Thyroid gland (tissue), 4 donors: ENCODE data around the gene COL4A4. TPM values are rescaled to one million over a fixed set of nuclear protein-coding genes. Genes with fewer than 3 reads are reported as not detected.
"Not testable (repeated sequence)": the region's sequence is repeated elsewhere in the genome, so short reads cannot be mapped to it uniquely, and the experiment has no call there.

ENCODE experiments used
- DNase-seq, 2 donors: peaks; one replicate each; pipeline ENCODE4 v3.0.0-alpha.2; 2019
- H3K27ac ChIP-seq, 3 donors: fragments of 200-600 bp; sonication (generic); 1 replicate in 2 of 3; 2 replicates in 1 of 3; pipeline ENCODE4 v1.5.1; 2016 to 2019; ENCODE audit warnings: mild to moderate bottlenecking in 1 of 3, moderate library complexity in 1 of 3
- H3K27me3 ChIP-seq: fragments of 200-600 bp; sonication (generic); one replicate; pipeline ENCODE4 v1.5.1; 2019
- H3K36me3 ChIP-seq, 2 donors: fragments of 200-600 bp; sonication (generic); one replicate each; pipeline ENCODE4 v1.5.1; 2016 to 2019
- H3K4me1 ChIP-seq, 2 donors: fragments of 200-600 bp; sonication (generic); one replicate each; pipeline ENCODE4 v1.5.1; 2017 to 2019
- H3K4me3 ChIP-seq, 3 donors: fragments of 200-600 bp; sonication (generic); replicated peaks in 1 of 3; 1 replicate in 2 of 3; 2 replicates in 1 of 3; pipeline ENCODE4 v1.5.1; 2016; ENCODE audit warnings: mild to moderate bottlenecking in 1 of 3
- H3K9me3 ChIP-seq: fragments of 200-600 bp; sonication (generic); one replicate; pipeline ENCODE4 v1.5.1; 2017
- POLR2A ChIP-seq, 2 donors: fragments of 450-650 bp; IDR thresholded peaks; one replicate each; pipeline ENCODE4 v1.6.1; 2017; ENCODE audit warnings: antibody characterized with exemption in 2 of 2, mild to moderate bottlenecking in 2 of 2, moderate library complexity in 1 of 2
- WGBS, 2 donors: methylation state at CpG; one replicate each; pipeline ENCODE4 v1.1.5; 2017; 5-methylcytosine and 5-hydroxymethylcytosine counted together
- intact Hi-C: fragments of 100-400 bp; cut with DNase I; formaldehyde crosslinking; loops from one replicate; pipeline ENCODE4 v1.15.1; 2023
- total RNA-seq, 4 donors: library from RNA; depleted of rRNA; stranded (reverse); fragments of >200 nt; gene quantifications; one replicate each; pipeline ENCODE4 v1.2.3, GENCODE V29; 2016
- TF ChIP-seq, protein P1 (sequence below), 6 experiments: fragments of 200-600 bp in 3 of 6; fragments of 450-650 bp in 3 of 6; sonication (generic) in 3 of 6; IDR thresholded peaks; one replicate each; pipeline ENCODE4 v1.5.1; 2016 to 2019; ENCODE audit warnings: antibody characterized with exemption in 6 of 6, mild to moderate bottlenecking in 2 of 6, inconsistent platforms in 1 of 6, moderate library complexity in 1 of 6

The COL4A4 gene
- total RNA-seq, 4 donors from 2014 or later = 16.5 to 41.7 (median 34.2) TPM

DNA sequence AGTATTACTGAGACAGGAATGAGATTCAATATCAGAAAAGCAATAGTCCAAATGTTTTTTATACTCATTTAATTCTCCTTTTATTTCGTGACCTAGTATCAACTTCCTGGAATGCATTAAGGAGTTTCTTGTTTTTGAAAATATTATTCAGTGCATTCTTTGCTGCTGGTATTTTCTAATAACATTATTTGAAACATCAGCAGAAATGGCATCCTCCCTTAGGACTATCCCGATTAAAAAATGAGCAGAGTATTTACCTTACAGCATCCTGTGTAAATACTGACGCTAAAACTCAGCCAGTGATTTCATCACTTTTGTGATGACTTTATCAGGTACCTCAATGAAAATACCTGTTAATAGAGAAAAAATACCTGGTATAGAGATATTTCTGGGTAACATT is 16.8 kb upstream of the COL4A4 start:
- intact Hi-C loops = no loop called here
- no peak for DNase-seq
- Histone ChIP-seq H3K9me3 (no peaks in the 10 kb centered on the region), H3K27me3 (no peaks in the 10 kb centered on the region), H3K4me3 (no peak overlapping the region), H3K4me1 (peaks cover 43 to 46% of the 10 kb centered on the region in 2 donors), H3K36me3 (no peaks in the 10 kb centered on the region), H3K27ac (peak overlapping the region; percentile 68 to 86 (median 74))
- no peak for TF ChIP-seq POLR2A (IDR thresholded peaks at IDR 0.05)
- TF ChIP-seq, protein P1, sequence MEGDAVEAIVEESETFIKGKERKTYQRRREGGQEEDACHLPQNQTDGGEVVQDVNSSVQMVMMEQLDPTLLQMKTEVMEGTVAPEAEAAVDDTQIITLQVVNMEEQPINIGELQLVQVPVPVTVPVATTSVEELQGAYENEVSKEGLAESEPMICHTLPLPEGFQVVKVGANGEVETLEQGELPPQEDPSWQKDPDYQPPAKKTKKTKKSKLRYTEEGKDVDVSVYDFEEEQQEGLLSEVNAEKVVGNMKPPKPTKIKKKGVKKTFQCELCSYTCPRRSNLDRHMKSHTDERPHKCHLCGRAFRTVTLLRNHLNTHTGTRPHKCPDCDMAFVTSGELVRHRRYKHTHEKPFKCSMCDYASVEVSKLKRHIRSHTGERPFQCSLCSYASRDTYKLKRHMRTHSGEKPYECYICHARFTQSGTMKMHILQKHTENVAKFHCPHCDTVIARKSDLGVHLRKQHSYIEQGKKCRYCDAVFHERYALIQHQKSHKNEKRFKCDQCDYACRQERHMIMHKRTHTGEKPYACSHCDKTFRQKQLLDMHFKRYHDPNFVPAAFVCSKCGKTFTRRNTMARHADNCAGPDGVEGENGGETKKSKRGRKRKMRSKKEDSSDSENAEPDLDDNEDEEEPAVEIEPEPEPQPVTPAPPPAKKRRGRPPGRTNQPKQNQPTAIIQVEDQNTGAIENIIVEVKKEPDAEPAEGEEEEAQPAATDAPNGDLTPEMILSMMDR (IDR thresholded peaks at IDR 0.05) = no peak
- WGBS, 2 donors = 53 to 64% methylated on average over 3 of the region's 3 CpGs

DNA sequence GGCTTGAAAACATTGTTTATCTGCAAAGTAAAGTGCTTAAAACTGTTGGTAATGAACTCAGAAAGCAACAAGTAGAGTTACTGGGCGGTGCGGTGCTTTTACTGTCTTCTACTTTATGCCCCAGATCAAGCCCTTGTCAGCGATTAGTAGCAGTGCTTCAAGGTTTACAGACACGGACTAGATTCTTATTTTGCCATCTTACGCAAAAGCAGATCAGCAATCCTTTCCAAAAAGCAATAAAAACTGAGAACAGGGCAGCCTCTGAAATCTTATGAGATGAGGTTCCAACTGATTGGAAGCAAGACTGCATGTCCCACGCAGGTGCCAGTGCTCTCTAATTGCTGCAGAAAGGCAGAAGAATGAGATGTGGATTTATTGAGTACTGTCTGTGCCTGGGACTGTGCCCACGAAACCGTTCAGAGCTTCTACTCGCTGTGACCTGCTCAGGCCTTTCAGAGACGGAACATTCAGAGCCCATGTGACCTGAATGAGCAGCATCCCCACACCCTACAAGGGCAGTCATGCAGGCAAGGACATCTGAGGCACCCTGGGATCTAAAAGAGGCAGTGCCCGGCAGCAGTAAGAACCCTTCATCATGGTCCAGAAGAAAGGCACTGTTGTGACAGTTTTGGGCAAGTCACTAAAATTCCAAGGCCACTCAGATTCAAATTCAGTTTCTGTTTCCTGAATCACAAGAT is 16.1 kb upstream of the COL4A4 start:
- H3K4me1 ChIP-seq = peaks cover 41 to 52% of the 10 kb centered on the region in 2 donors
- no peaks in the 10 kb centered on the region for H3K36me3 ChIP-seq
- no peaks in the 10 kb centered on the region for H3K27me3 ChIP-seq
- TF ChIP-seq POLR2A (IDR thresholded peaks at IDR 0.05) = peak in 1 of 2 donors; percentile 56
- TF ChIP-seq, protein P1 (IDR thresholded peaks at IDR 0.05) = no peak
- H3K4me3 ChIP-seq = no peak overlapping the region
- 34 to 38% methylated on average over 11 of the region's 11 CpGs for WGBS, 2 donors
- intact Hi-C loops = no loop called here
- DNase-seq = peak; percentile 94 to 95
- peak overlapping the region; percentile 68 to 86 (median 74) for H3K27ac ChIP-seq
- H3K9me3 ChIP-seq = no peaks in the 10 kb centered on the region

DNA sequence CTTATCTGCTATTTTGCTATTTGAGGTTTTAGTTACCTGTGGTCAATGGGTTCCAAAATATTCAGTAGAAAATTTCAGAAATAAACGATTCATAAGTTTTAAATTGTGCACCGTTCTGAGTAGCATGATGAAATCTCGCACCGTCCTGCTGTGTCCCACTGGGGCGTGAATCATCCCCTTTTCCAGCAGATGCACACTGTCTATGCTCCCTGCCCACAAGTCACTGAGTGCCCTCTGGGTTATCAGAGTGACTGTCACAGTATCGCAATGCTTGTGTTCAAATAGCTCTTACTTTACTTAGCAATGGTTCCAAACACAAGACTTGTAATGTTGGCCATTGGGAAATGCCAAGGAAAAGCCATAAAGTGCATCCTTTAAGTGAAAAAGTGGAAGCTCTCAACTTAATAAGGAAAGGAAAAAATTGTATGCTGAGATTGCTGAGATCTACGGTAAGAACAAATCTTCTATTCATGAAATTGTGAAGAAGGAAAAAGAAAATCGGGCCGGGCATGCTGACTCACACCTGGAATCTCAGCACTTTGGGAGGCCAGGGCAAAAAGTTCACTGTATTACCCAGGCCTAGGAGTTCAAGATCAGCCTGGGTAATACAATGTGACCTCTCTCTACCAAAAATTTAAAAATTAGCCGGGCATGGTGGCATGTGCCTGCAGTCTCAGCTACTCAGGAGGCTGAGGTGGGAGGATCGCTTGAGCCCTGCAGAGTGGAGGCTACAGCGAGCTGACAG is 13.8 kb upstream of the COL4A4 start:
- TF ChIP-seq, protein P1 (IDR thresholded peaks at IDR 0.05) = no peak
- H3K4me3 ChIP-seq = no peak overlapping the region
- no peaks in the 10 kb centered on the region for H3K27me3 ChIP-seq
- H3K27ac ChIP-seq = peak overlapping the region in 1 of 3 donors; percentile 86
- H3K9me3 ChIP-seq = no peaks in the 10 kb centered on the region
- 96 to 97% methylated on average over 12 of the region's 12 CpGs for WGBS, 2 donors
- DNase-seq = no peak
- peaks cover 25 to 45% of the 10 kb centered on the region in 2 donors for H3K4me1 ChIP-seq
- H3K36me3 ChIP-seq = no peaks in the 10 kb centered on the region
- intact Hi-C loops = no loop called here

DNA sequence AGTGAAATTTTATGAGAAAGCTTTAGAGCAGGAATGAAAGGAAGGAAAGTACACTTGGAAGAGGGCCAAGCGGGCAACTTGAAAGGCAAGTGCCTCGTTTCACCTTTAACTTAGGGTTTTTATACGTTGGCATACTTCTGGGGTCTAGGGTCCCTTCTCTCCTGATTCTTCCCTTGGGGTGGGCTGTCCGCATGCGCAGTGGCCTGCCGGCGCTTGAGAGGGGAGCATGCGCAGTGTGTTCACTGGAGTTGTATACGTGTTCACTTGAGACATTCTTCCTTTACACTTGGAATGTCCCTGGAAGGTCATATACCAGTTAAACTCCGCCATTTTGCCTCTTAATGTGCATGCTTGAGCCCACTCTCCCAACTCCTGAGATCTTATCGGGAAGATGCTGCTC is 7.8 kb upstream of the COL4A4 start:
- H3K27me3 ChIP-seq, H3K4me3 ChIP-seq, H3K27ac ChIP-seq, intact Hi-C loops, H3K9me3 ChIP-seq, DNase-seq, H3K36me3 ChIP-seq: not testable (repeated sequence)
- H3K4me1 ChIP-seq = peaks cover 0 to 15% of the 10 kb centered on the region in 2 donors
- 88 to 89% methylated on average over 11 of the region's 11 CpGs for WGBS, 2 donors

DNA sequence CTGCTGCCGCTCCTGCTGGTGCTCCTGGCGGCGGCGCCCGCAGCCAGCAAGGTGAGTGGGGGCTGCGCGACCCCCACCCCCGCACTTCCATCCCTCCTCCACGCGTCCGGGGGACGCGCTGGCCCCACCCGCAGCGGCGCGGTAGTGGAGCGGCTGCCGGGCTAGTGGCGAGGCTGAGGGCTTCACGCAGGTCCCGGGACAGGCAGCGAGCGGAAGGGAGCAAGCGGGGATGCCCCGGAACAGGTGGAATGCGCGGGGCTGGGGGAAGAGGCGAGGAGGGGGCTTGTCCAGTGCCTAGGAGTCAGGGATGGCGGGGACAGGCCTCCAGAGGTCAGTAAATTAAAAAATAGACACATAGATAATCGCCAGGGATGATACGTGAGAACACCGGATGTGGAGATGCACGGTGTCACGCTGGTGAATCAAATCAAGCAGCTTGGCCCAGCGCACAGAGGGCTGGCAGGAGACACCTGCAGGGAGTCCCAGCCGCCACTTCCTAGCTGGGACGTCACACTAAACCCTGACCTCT is 822 bp upstream of the COL4A4 start:
- Histone ChIP-seq H3K27me3 (no peaks in the 10 kb centered on the region), H3K27ac (peak overlapping the region; percentile 75 to 90 (median 90)), H3K9me3 (no peaks in the 10 kb centered on the region), H3K36me3 (no peaks in the 10 kb centered on the region), H3K4me3 (peak overlapping the region; percentile 78 to 95 (median 90)), H3K4me1 (peaks cover 0 to 4% of the 10 kb centered on the region in 2 donors)
- no peak for TF ChIP-seq POLR2A (IDR thresholded peaks at IDR 0.05)
- TF ChIP-seq, protein P1 (IDR thresholded peaks at IDR 0.05) = no peak
- WGBS, 2 donors = 2 to 6% methylated on average over 17 to 31 of the region's 38 CpGs
- intact Hi-C loops = no loop called here
- DNase-seq = peak; percentile 71 to 77
